ENCODE results near the gene NRP2. TPM values are rescaled to one million over a fixed set of nuclear protein-coding genes. Genes with fewer than 3 reads are reported as not detected.
A peak's percentile ranks its signal among the peaks of the same experiment; 100 is the strongest.

Gene NRP2
- polyA plus RNA-seq, 2 donors = 6.9 to 11.1 TPM

- H3K9me3 ChIP-seq (ENCODE audit: control insufficient read depth in 2 of 2, insufficient read depth in 1 of 2, low read depth in 1 of 2, low read length in 1 of 2) = no peaks in the 10 kb centered on the region
- no peaks in the 10 kb centered on the region for H3K27me3 ChIP-seq (ENCODE audit: control insufficient read depth in 1 of 2, insufficient read depth in 2 of 2, low read length in 2 of 2)
- peak overlapping the region; percentile 62 to 82 for H3K27ac ChIP-seq (ENCODE audit: low read depth in 2 of 2, low read length in 1 of 2)
- WGBS, 2 donors = 70 to 72% methylated on average over 8 of the region's 8 CpGs
- peaks cover 6 to 13% of the 10 kb centered on the region in 2 donors for H3K4me1 ChIP-seq (ENCODE audit: control insufficient read depth in 2 of 2, insufficient read depth in 2 of 2, low read length in 1 of 2)
- H3K4me3 ChIP-seq (ENCODE audit: low read depth in 1 of 2, low read length in 2 of 2) = no peak overlapping the region
- H3K36me3 ChIP-seq (ENCODE audit: control insufficient read depth in 2 of 2, insufficient read depth in 2 of 2, low read length in 1 of 2) = peaks cover 2 to 3% of the 10 kb centered on the region in 2 donors
Measured at GRCh38 chr2:205703471-205704126, 21.3 kb downstream of the NRP2 start.

DNA sequence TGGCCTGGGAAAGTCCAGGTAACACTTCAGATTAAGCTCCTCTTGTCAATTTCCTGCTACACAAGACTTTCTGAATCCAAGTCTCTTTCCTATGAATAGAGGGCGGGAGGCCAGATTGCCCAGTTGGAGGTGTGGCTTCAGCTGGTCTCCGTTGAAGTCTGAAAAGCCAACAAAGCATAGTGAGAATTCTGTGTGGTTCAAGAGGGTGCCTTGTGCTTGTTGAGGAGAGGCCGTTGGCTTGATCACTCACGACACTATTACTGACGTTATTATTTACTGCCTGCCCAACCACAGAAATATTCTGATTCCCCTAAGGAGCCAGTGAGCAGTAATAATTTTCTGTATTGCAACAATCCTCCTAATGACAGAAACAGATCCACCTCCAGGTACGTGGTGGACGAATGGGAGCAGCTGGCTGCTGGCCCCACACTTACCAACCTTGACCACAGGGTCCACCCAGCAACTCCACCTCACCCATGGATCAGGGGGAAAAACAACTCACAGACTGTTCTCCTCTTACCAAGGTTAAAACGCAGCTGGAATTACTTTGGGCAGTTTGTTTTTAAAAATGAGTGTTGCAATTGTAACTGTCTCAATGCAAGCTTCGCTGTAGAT, 21.9 kb downstream of the NRP2 start:
- Histone ChIP-seq H3K27me3 (ENCODE audit: control insufficient read depth in 1 of 2, insufficient read depth in 2 of 2, low read length in 2 of 2) (no peaks in the 10 kb centered on the region), H3K9me3 (ENCODE audit: control insufficient read depth in 2 of 2, insufficient read depth in 1 of 2, low read depth in 1 of 2, low read length in 1 of 2) (no peaks in the 10 kb centered on the region), H3K27ac (ENCODE audit: low read depth in 2 of 2, low read length in 1 of 2) (peak overlapping the region; percentile 62 to 82), H3K36me3 (ENCODE audit: control insufficient read depth in 2 of 2, insufficient read depth in 2 of 2, low read length in 1 of 2) (peaks cover 2 to 3% of the 10 kb centered on the region in 2 donors), H3K4me1 (ENCODE audit: control insufficient read depth in 2 of 2, insufficient read depth in 2 of 2, low read length in 1 of 2) (peaks cover 6 to 13% of the 10 kb centered on the region in 2 donors), H3K4me3 (ENCODE audit: low read depth in 1 of 2, low read length in 2 of 2) (no peak overlapping the region)
- WGBS, 2 donors = 57 to 63% methylated on average over 9 of the region's 9 CpGs

DNA sequence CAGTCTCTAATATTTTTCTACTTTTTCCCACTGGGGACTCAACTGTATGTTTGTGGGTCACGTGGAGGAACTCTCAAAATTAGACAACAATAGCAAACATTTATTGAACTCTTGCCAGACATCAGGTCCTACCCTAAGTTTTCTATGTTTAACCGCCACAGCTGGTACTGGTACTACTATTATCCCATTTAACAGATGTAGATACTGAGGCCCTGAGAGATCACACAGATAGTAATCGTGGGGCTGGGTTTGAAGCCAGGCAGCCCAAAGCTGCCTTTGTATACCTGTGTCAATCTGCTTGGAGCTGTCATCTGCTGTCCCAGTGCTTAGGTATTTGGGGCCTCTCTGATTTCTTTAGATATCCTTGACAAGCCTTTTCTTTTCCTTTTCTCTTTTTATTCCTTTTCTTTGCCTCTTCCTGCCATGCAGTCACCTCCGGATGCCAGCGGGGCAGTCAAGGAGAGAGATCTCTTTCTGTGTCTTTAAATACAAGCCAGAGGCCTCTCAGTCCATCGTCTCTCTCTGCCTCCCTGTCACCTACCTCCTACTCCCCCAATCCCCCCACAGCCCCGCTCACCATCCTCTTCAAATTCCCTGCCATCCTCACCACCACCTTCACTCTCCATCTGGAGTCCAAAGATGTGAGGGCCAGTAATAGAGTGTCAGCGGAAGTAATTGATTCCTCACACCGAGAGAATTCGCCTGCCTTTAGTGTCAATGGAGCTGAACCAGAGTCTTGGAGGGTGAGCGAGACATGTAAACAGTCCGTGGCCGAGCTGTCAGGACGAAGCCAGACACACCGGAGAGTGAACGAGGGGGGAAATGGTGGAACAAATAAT, 23.4 kb downstream of the NRP2 start:
- no peaks in the 10 kb centered on the region for H3K27me3 ChIP-seq (ENCODE audit: control insufficient read depth in 1 of 2, insufficient read depth in 2 of 2, low read length in 2 of 2)
- H3K9me3 ChIP-seq (ENCODE audit: control insufficient read depth in 2 of 2, insufficient read depth in 1 of 2, low read depth in 1 of 2, low read length in 1 of 2) = no peaks in the 10 kb centered on the region
- 79 to 84% methylated on average over 16 of the region's 16 CpGs for WGBS, 2 donors
- H3K4me1 ChIP-seq (ENCODE audit: control insufficient read depth in 2 of 2, insufficient read depth in 2 of 2, low read length in 1 of 2) = peaks cover 2 to 13% of the 10 kb centered on the region in 2 donors
- H3K4me3 ChIP-seq (ENCODE audit: low read depth in 1 of 2, low read length in 2 of 2) = no peak overlapping the region
- H3K36me3 ChIP-seq (ENCODE audit: control insufficient read depth in 2 of 2, insufficient read depth in 2 of 2, low read length in 1 of 2) = peaks cover 0 to 2% of the 10 kb centered on the region in 2 donors
- peak overlapping the region; percentile 77 to 79 for H3K27ac ChIP-seq (ENCODE audit: low read depth in 2 of 2, low read length in 1 of 2)

DNA sequence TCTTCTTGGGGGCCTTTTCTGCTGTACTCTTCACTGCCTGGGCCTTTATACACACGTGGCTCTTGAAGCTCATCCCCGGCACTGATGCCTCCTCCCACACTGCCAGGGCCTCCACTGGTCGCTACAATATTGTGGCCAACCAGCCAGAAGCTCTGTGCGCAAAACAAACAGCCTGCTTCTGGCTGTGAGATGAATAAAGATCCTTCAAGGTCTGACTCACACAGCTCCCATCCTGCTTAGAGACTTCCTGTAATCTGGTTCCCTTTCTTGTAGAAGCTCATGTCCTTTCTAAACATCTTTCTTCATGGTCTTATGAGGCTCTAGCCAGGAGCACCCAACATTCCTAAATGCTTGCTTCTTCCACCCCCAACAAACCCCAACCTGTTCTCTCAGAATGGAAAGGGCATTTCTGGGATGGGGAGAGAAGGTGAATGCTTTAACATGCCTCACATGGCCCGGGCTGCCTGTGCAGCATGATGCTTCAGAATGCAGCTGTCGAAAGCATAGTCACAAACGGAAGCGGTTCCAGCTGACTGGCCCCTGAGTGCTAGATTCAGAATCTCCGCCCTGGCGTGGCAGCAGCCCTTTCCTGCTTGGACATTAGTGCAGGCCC, 24.6 kb downstream of the NRP2 start:
- Histone ChIP-seq H3K9me3 (ENCODE audit: control insufficient read depth in 2 of 2, insufficient read depth in 1 of 2, low read depth in 1 of 2, low read length in 1 of 2) (no peaks in the 10 kb centered on the region), H3K36me3 (ENCODE audit: control insufficient read depth in 2 of 2, insufficient read depth in 2 of 2, low read length in 1 of 2) (peaks cover 0 to 2% of the 10 kb centered on the region in 2 donors), H3K27ac (ENCODE audit: low read depth in 2 of 2, low read length in 1 of 2) (peak overlapping the region; percentile 79 to 89), H3K4me3 (ENCODE audit: low read depth in 1 of 2, low read length in 2 of 2) (no peak overlapping the region), H3K4me1 (ENCODE audit: control insufficient read depth in 2 of 2, insufficient read depth in 2 of 2, low read length in 1 of 2) (peaks cover 2 to 13% of the 10 kb centered on the region in 2 donors), H3K27me3 (ENCODE audit: control insufficient read depth in 1 of 2, insufficient read depth in 2 of 2, low read length in 2 of 2) (no peaks in the 10 kb centered on the region)
- WGBS, 2 donors = 12 to 30% methylated on average over 10 of the region's 10 CpGs

DNA sequence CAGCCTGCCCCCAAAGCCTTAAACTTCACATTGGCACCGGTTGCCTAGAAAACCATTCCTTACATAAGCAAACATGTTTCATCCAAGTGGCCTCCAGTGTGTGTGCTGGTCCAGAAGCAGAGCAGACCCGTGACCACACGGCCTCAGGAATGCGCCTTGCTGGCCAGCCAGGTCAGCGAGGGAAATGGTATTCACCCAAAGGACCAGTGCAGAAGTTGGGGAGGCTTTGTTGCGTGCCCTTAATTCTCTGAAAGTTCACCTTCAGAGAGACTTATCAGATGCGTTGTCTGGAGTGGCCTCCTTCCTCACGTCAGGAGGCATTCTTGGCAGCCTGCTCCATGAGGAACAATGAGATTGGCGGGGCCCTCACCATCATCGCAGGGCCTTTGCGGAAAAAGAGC, 25.9 kb downstream of the NRP2 start:
- 73 to 79% methylated on average over 11 of the region's 11 CpGs for WGBS, 2 donors
- H3K4me1 ChIP-seq (ENCODE audit: control insufficient read depth in 2 of 2, insufficient read depth in 2 of 2, low read length in 1 of 2) = peaks cover 0 to 13% of the 10 kb centered on the region in 2 donors

DNA sequence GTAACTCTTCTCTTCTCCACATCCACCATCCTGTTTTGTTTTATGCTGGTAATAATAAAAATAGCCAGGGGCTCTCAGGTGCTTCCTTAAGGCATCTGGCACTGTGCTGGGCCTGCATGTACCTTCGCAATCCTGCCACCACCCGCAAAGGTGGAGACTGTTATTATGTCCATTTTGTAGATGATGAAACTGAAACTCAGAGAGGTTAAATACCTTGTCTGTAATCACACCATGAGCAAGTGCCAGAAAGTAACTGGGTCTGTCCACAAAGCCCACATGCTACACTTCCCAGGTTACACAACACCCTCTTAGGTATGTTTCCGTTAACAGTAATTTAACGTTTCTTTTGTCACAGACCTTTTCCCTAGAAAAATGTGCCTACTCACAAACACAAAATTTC, 27.0 kb downstream of the NRP2 start:
- 77 to 80% methylated on average over 4 of the region's 4 CpGs for WGBS, 2 donors
- H3K4me3 ChIP-seq (ENCODE audit: low read depth in 1 of 2, low read length in 2 of 2) = no peak overlapping the region
- H3K36me3 ChIP-seq (ENCODE audit: control insufficient read depth in 2 of 2, insufficient read depth in 2 of 2, low read length in 1 of 2) = no peaks in the 10 kb centered on the region
- H3K9me3 ChIP-seq (ENCODE audit: control insufficient read depth in 2 of 2, insufficient read depth in 1 of 2, low read depth in 1 of 2, low read length in 1 of 2) = no peaks in the 10 kb centered on the region
- no peaks in the 10 kb centered on the region for H3K27me3 ChIP-seq (ENCODE audit: control insufficient read depth in 1 of 2, insufficient read depth in 2 of 2, low read length in 2 of 2)
- peaks cover 0 to 3% of the 10 kb centered on the region in 2 donors for H3K4me1 ChIP-seq (ENCODE audit: control insufficient read depth in 2 of 2, insufficient read depth in 2 of 2, low read length in 1 of 2)
- H3K27ac ChIP-seq (ENCODE audit: low read depth in 2 of 2, low read length in 1 of 2) = peak overlapping the region in 1 of 2 donors; percentile 47

More for the DNA sequence above, 25.9 kb downstream of the NRP2 start:
- no peaks in the 10 kb centered on the region for H3K27me3 ChIP-seq (ENCODE audit: control insufficient read depth in 1 of 2, insufficient read depth in 2 of 2, low read length in 2 of 2)
- H3K36me3 ChIP-seq (ENCODE audit: control insufficient read depth in 2 of 2, insufficient read depth in 2 of 2, low read length in 1 of 2) = no peaks in the 10 kb centered on the region
- H3K9me3 ChIP-seq (ENCODE audit: control insufficient read depth in 2 of 2, insufficient read depth in 1 of 2, low read depth in 1 of 2, low read length in 1 of 2) = no peaks in the 10 kb centered on the region
- H3K4me3 ChIP-seq (ENCODE audit: low read depth in 1 of 2, low read length in 2 of 2) = no peak overlapping the region
- H3K27ac ChIP-seq (ENCODE audit: low read depth in 2 of 2, low read length in 1 of 2) = peak overlapping the region; percentile 79 to 89

- H3K4me1 ChIP-seq (ENCODE audit: control insufficient read depth in 2 of 2, insufficient read depth in 2 of 2, low read length in 1 of 2) = peaks cover 0 to 5% of the 10 kb centered on the region in 2 donors
- no peak overlapping the region for H3K4me3 ChIP-seq (ENCODE audit: low read depth in 1 of 2, low read length in 2 of 2)
- peak overlapping the region in 1 of 2 donors; percentile 27 for H3K27ac ChIP-seq (ENCODE audit: low read depth in 2 of 2, low read length in 1 of 2)
- WGBS, 2 donors = 39 to 58% methylated on average over 1 of the region's 1 CpG
- no peaks in the 10 kb centered on the region for H3K9me3 ChIP-seq (ENCODE audit: control insufficient read depth in 2 of 2, insufficient read depth in 1 of 2, low read depth in 1 of 2, low read length in 1 of 2)
- H3K27me3 ChIP-seq (ENCODE audit: control insufficient read depth in 1 of 2, insufficient read depth in 2 of 2, low read length in 2 of 2) = no peaks in the 10 kb centered on the region
- no peaks in the 10 kb centered on the region for H3K36me3 ChIP-seq (ENCODE audit: control insufficient read depth in 2 of 2, insufficient read depth in 2 of 2, low read length in 1 of 2)
Measured at GRCh38 chr2:205712508-205712907, 30.2 kb downstream of the NRP2 start.

- H3K4me1 ChIP-seq (ENCODE audit: control insufficient read depth in 2 of 2, insufficient read depth in 2 of 2, low read length in 1 of 2) = peaks cover 0 to 5% of the 10 kb centered on the region in 2 donors
- no peaks in the 10 kb centered on the region for H3K36me3 ChIP-seq (ENCODE audit: control insufficient read depth in 2 of 2, insufficient read depth in 2 of 2, low read length in 1 of 2)
- peak overlapping the region in 1 of 2 donors; percentile 18 for H3K27ac ChIP-seq (ENCODE audit: low read depth in 2 of 2, low read length in 1 of 2)
- no peaks in the 10 kb centered on the region for H3K27me3 ChIP-seq (ENCODE audit: control insufficient read depth in 1 of 2, insufficient read depth in 2 of 2, low read length in 2 of 2)
- no peak overlapping the region for H3K4me3 ChIP-seq (ENCODE audit: low read depth in 1 of 2, low read length in 2 of 2)
- 12 to 28% methylated on average over 1 of the region's 1 CpG for WGBS, 2 donors
- no peaks in the 10 kb centered on the region for H3K9me3 ChIP-seq (ENCODE audit: control insufficient read depth in 2 of 2, insufficient read depth in 1 of 2, low read depth in 1 of 2, low read length in 1 of 2)
Measured at GRCh38 chr2:205713086-205713485, 30.8 kb downstream of the NRP2 start.

GRCh38 chr2:205714058-205714776, 31.9 kb downstream of the NRP2 start:
- no peaks in the 10 kb centered on the region for H3K36me3 ChIP-seq (ENCODE audit: control insufficient read depth in 2 of 2, insufficient read depth in 2 of 2, low read length in 1 of 2)
- no peak overlapping the region for H3K4me3 ChIP-seq (ENCODE audit: low read depth in 1 of 2, low read length in 2 of 2)
- H3K27ac ChIP-seq (ENCODE audit: low read depth in 2 of 2, low read length in 1 of 2) = peak overlapping the region; percentile 23 to 58
- peaks cover 0 to 5% of the 10 kb centered on the region in 2 donors for H3K4me1 ChIP-seq (ENCODE audit: control insufficient read depth in 2 of 2, insufficient read depth in 2 of 2, low read length in 1 of 2)
- WGBS, 2 donors = 49 to 54% methylated on average over 5 of the region's 5 CpGs
- H3K27me3 ChIP-seq (ENCODE audit: control insufficient read depth in 1 of 2, insufficient read depth in 2 of 2, low read length in 2 of 2) = no peaks in the 10 kb centered on the region
- H3K9me3 ChIP-seq (ENCODE audit: control insufficient read depth in 2 of 2, insufficient read depth in 1 of 2, low read depth in 1 of 2, low read length in 1 of 2) = no peaks in the 10 kb centered on the region

Data from esophagus (tissue), 2 donors.